Esophagus squamous epithelium (tissue), 5 donors: ENCODE data around the gene OVOL1. TPM values are rescaled to one million over a fixed set of nuclear protein-coding genes. Genes with fewer than 3 reads are reported as not detected.
A peak's percentile ranks its signal among the peaks of the same experiment; 100 is the strongest.

Experiments used
- DNase-seq: peaks from one replicate; lab custom pipeline; 2025; lab: John Stamatoyannopoulos, UW
- H3K27ac ChIP-seq, 4 donors: fragments of 200-600 bp; sonication (generic); one replicate each; pipeline ENCODE4 v1.5.1; 2016 to 2019; ENCODE audit warnings: mild to moderate bottlenecking in 1 of 4
- H3K27me3 ChIP-seq, 4 donors: fragments of 200-600 bp; sonication (generic); 1 replicate in 3 of 4; 2 replicates in 1 of 4; pipeline versions ENCODE4 v1.5.1 to v1.6.0; 2017 to 2021; ENCODE audit warnings: antibody characterized with exemption in 1 of 4
- H3K36me3 ChIP-seq, 3 donors: fragments of 200-600 bp; sonication (generic); one replicate each; pipeline ENCODE4 v1.5.1; 2016 to 2019
- H3K4me1 ChIP-seq, 3 donors: fragments of 200-600 bp; sonication (generic); one replicate each; pipeline ENCODE4 v1.5.1; 2017 to 2019
- H3K4me3 ChIP-seq, 4 donors: fragments of 200-600 bp; sonication (generic); 1 replicate in 3 of 4; 2 replicates in 1 of 4; pipeline ENCODE4 v1.5.1; 2016 to 2019; ENCODE audit warnings: mild to moderate bottlenecking in 2 of 4, moderate library complexity in 1 of 4
- H3K9me3 ChIP-seq, 3 donors: fragments of 200-600 bp; sonication (generic); one replicate each; pipeline ENCODE4 v1.5.1; 2016 to 2019
- CTCF ChIP-seq, 6 experiments: fragments of 450-650 bp in 4 of 6; fragments of 200-600 bp in 2 of 6; sonication (generic) in 2 of 6; IDR thresholded peaks; one replicate each; pipeline ENCODE4 v1.5.1; 2016 to 2019; ENCODE audit warnings: antibody characterized with exemption in 6 of 6, mild to moderate bottlenecking in 4 of 6, moderate library complexity in 4 of 6
- POLR2A ChIP-seq, 4 donors: fragments of 450-650 bp; IDR thresholded peaks; one replicate each; pipeline ENCODE4 v1.6.1; 2017; ENCODE audit warnings: antibody characterized with exemption in 4 of 4, mild to moderate bottlenecking in 4 of 4, moderate library complexity in 3 of 4
- WGBS, 2 donors: methylation state at CpG; one replicate each; pipeline ENCODE4 v1.1.5; 2018; 5-methylcytosine and 5-hydroxymethylcytosine counted together
- intact Hi-C: fragments of 100-400 bp; cut with DNase I; formaldehyde crosslinking; loops from one replicate; pipeline ENCODE4 v1.15.0; 2022
- total RNA-seq, 4 donors: library from RNA; depleted of rRNA; stranded (reverse); fragments of >200 nt; gene quantifications; one replicate each; pipeline ENCODE4 v1.1.0, GENCODE V29; 2016
- donor health status: DM: yes; HTN: yes; CAD: no.

OVOL1 gene
- total RNA-seq, 4 donors from 2014 or later: 26.5 to 90.9 (median 55.3) TPM

DNA sequence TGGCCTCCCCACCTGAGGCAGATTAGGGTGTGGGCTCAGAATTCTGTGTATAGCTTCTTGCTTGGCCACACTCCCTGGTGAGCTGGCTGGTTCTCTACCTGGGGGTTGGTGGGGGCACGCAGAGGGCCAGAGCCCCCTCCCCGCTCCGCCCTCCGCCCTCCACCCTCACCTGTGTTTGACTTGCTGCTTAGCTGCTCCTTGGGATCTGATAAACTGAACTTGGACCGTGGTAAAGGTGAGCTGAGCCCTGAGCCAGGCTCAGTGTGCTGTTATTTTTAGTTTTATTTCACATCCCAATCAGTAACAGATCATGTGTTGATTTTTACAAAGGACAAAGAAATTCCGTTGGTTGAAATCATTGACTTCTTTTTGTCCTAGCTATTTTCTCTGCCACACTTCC, 2.0 kb downstream of the OVOL1 start:
- no peaks in the 10 kb centered on the region for H3K9me3 ChIP-seq
- H3K27ac ChIP-seq: peak overlapping the region in 3 of 4 donors; percentile 89 to 91 (median 89)
- no peak for DNase-seq
- H3K36me3 ChIP-seq: peaks cover 0 to 1% (median 0%) of the 10 kb centered on the region in 3 donors
- 75 to 84% methylated on average over 6 of the region's 6 CpGs for WGBS, 2 donors
- intact Hi-C loops: no loop called here
- peaks cover 57 to 100% (median 64%) of the 10 kb centered on the region in 3 donors for H3K4me1 ChIP-seq
- peak overlapping the region; percentile 53 to 71 (median 68) for H3K4me3 ChIP-seq
- H3K27me3 ChIP-seq: peaks cover 0 to 54% (median 9%) of the 10 kb centered on the region in 4 donors
- TF ChIP-seq POLR2A (IDR thresholded peaks at IDR 0.05) (no peak), CTCF (IDR thresholded peaks at IDR 0.05) (no peak)

DNA sequence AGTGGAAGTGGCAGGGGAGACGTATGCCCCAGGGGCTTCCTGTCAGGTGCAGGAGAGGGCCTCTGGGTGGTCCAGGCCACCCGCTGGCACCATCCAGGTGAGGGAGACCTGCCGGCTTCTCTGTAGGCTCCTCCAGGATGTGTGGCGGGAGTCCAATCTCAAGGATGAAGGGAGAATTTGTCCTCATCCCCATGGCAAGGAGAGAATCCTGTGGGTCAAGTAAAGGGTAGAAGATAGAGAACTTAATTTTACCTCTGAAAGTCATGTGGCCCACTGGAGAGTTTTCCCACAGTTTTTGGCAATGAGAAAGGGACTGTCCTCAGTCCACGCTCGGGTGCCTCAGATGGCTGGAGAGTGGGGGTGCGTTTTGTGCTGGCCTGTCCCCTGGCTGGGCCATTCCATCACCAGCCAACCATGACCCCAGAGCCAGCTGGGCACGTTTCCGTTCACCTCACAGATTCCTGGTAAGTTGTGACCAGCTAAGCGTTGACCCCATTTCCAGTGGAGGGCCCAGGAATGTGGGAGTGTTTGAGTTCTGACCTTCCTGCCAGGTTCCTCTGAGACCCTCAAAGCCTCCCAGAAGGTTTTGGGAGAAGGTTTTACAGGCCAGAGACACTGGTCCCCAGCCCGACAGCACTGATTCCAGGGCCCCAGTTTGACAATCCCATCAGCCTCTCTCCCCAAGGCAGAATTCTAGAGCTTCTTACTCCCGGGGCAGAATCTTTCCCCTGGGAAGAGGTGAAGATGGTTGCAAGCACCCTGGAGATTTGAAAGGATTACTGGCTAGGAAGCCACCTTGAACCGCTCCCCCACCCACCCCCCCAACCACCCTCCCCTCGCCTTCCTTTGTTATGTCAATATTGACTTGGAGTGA, 2.6 kb downstream of the OVOL1 start:
- peaks cover 56 to 100% (median 60%) of the 10 kb centered on the region in 3 donors for H3K4me1 ChIP-seq
- no peak for DNase-seq
- TF ChIP-seq CTCF (IDR thresholded peaks at IDR 0.05): no peak
- no peak for TF ChIP-seq POLR2A (IDR thresholded peaks at IDR 0.05)
- peaks cover 0 to 8% (median 6%) of the 10 kb centered on the region in 3 donors for H3K36me3 ChIP-seq
- H3K27ac ChIP-seq: peak overlapping the region in 2 of 4 donors; percentile 89 to 91
- H3K4me3 ChIP-seq: peak overlapping the region; percentile 53 to 71 (median 68)
- no peaks in the 10 kb centered on the region for H3K9me3 ChIP-seq
- 76% methylated on average over 5 to 9 of the region's 14 CpGs for WGBS, 2 donors
- intact Hi-C loops: no loop called here
- H3K27me3 ChIP-seq: peaks cover 0 to 54% (median 9%) of the 10 kb centered on the region in 4 donors

- peaks cover 0 to 16% (median 14%) of the 10 kb centered on the region in 3 donors for H3K36me3 ChIP-seq
- H3K4me3 ChIP-seq: peak overlapping the region; percentile 11 to 71 (median 46)
- no peak for DNase-seq
- H3K4me1 ChIP-seq: peaks cover 56 to 91% (median 57%) of the 10 kb centered on the region in 3 donors
- H3K9me3 ChIP-seq: no peaks in the 10 kb centered on the region
- WGBS, 2 donors: 42 to 64% methylated on average over 3 to 6 of the region's 13 CpGs
- no peak for TF ChIP-seq POLR2A (IDR thresholded peaks at IDR 0.05)
- no peak for TF ChIP-seq CTCF (IDR thresholded peaks at IDR 0.05)
- intact Hi-C loops: no loop called here
- peak overlapping the region; percentile 78 to 91 (median 88) for H3K27ac ChIP-seq
- H3K27me3 ChIP-seq: peaks cover 0 to 52% (median 9%) of the 10 kb centered on the region in 4 donors
These were observed 3.4 kb downstream of the OVOL1 start for GRCh38 chr11:65790104-65790901.

GRCh38 chr11:65790902-65791650, 4.2 kb downstream of the OVOL1 start:
- WGBS, 2 donors: 56 to 61% methylated on average over 5 to 12 of the region's 18 CpGs
- TF ChIP-seq POLR2A (IDR thresholded peaks at IDR 0.05) (no peak), CTCF (IDR thresholded peaks at IDR 0.05) (no peak)
- Histone ChIP-seq H3K27me3 (peaks cover 0 to 44% (median 8%) of the 10 kb centered on the region in 4 donors), H3K4me3 (peak overlapping the region in 3 of 4 donors; percentile 24 to 71 (median 69)), H3K4me1 (peaks cover 51 to 84% (median 51%) of the 10 kb centered on the region in 3 donors), H3K36me3 (peaks cover 0 to 24% (median 20%) of the 10 kb centered on the region in 3 donors), H3K27ac (peak overlapping the region; percentile 78 to 91 (median 88)), H3K9me3 (no peaks in the 10 kb centered on the region)
- DNase-seq: no peak
- intact Hi-C loops: no loop called here
